AG09319 (cell line): ENCODE measurements around the gene RNF112.

Experiments
- DNase-seq: peaks from one replicate; pipeline ENCODE4 v3.0.0-alpha.2; 2010; ENCODE audit warnings: low read depth; ENCODE audit errors: extremely low read depth
- TF ChIP-seq, protein P1 (sequence below): IDR thresholded peaks from 2 replicates; pipeline ENCODE4 v1.5.1; 2011; ENCODE audit warnings: low read depth, mild to moderate bottlenecking, inconsistent platforms, low read length, moderate library complexity

RNF112 gene

DNA sequence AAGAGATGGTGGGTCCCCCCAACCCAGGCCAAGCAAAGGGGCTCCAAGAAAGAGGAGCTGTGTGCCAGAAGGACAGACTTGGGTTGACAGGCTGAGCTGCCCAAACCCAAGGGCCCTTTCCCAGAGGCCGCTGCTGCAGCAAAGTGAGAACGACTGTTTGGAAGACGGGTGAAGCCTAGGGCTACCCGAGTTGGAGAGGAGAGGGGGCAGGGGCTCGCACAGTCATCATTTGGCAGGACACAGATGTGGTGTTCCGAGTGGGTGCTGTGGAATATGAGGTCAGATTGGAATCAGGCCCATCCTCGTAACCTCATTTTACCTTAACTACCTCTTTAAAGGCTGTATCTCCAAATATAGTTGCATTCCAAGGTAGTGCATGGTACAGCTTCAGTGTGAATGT lies 18.7 kb upstream of the RNF112 start:
- no peak for DNase-seq

GRCh38 chr17:19397556-19398041 lies 13.4 kb upstream of the RNF112 start:
- TF ChIP-seq, protein P1, sequence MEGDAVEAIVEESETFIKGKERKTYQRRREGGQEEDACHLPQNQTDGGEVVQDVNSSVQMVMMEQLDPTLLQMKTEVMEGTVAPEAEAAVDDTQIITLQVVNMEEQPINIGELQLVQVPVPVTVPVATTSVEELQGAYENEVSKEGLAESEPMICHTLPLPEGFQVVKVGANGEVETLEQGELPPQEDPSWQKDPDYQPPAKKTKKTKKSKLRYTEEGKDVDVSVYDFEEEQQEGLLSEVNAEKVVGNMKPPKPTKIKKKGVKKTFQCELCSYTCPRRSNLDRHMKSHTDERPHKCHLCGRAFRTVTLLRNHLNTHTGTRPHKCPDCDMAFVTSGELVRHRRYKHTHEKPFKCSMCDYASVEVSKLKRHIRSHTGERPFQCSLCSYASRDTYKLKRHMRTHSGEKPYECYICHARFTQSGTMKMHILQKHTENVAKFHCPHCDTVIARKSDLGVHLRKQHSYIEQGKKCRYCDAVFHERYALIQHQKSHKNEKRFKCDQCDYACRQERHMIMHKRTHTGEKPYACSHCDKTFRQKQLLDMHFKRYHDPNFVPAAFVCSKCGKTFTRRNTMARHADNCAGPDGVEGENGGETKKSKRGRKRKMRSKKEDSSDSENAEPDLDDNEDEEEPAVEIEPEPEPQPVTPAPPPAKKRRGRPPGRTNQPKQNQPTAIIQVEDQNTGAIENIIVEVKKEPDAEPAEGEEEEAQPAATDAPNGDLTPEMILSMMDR: no peak
- DNase-seq: no peak

More for the DNA sequence above, 18.7 kb upstream of the RNF112 start:
- TF ChIP-seq, protein P1: no peak

- TF ChIP-seq, protein P1: no peak
- DNase-seq: no peak
Measured at GRCh38 chr17:19398301-19399181, 12.5 kb upstream of the RNF112 start.

GRCh38 chr17:19399750-19400450 lies 11.1 kb upstream of the RNF112 start:
- DNase-seq: no peak
- TF ChIP-seq, protein P1: no peak

DNA sequence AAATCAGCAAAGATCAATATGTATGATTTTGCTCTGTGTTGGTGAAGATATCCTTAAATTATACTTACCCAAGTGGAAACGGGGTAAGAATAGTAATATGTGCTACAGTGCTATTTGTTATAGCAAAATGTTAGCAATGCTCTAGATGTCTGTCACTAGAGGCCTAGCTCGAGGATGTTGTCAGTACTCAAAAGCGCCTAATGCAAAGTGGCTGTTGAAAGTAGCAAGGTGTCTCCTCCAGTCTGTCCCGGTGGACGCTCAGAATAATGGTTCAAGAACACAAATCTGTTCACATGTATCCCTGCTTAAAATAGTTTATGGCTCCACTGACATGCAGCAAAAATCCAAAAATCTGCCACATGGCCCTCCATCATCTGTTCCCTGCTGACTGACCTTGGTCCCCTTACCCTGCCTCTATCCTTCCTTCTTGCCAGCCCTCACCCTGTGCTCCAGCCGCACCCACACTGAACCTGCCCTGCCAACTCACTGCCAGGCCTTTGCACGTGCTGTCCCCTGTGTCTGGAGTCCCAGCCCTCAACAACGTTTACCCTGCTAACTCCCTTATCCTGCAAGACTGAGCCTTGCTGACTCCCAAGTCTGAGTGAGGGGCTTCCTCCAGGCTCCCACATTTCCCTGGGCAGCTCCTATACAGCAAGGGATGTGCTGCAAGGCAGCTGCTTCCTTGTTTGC lies 9.6 kb upstream of the RNF112 start:
- TF ChIP-seq, protein P1: no peak
- DNase-seq: no peak

GRCh38 chr17:19402171-19402570 lies 8.9 kb upstream of the RNF112 start:
- DNase-seq: no peak
- TF ChIP-seq, protein P1: no peak
